ENCODE measurements around the gene P3H3.

- TF ChIP-seq CTCF (IDR thresholded peaks at IDR 0.05 in 8 of 11, conservative IDR thresholded peaks at IDR 0.05 in 3 of 11) (no peak), POLR2A (IDR thresholded peaks at IDR 0.05) (no peak)
Observed at GRCh38 chr12:6790496-6791150, 37.6 kb upstream of the P3H3 start.
